ENCODE results near the gene PADI6.

GRCh38 chr1:17400725-17401341 lies 28.8 kb downstream of the PADI6 start:
- TF ChIP-seq CTCF (IDR thresholded peaks at IDR 0.05; ENCODE audit: insufficient read depth, low read length, poor library complexity, severe bottlenecking) (no peak), EZH2phosphoT487 (conservative IDR thresholded peaks at IDR 0.05; ENCODE audit: low read length) (no peak)

Data from SU-DHL-6 (cell line).